HepG2 (cell line): ENCODE data around the gene TUFM. TPM values are rescaled to one million over a fixed set of nuclear protein-coding genes. Genes with fewer than 3 reads are reported as not detected.

Experiments
- HNRNPH1 ChIP-seq: fragments of 200-400 bp; formaldehyde crosslinking; optimal IDR thresholded peaks from 2 replicates; pipeline ENCODE3; 2017; ENCODE audit warnings: mild to moderate bottlenecking, low read depth, low read length
- KDM3A ChIP-seq: IDR thresholded peaks from 2 replicates; pipeline ENCODE4 v1.6.1; 2018; ENCODE audit warnings: low read depth, missing compliant biosample characterization
- MEIS2 ChIP-seq: sonication (generic); formaldehyde crosslinking; IDR thresholded peaks from 2 replicates; pipeline ENCODE4 v1.9.0; 2021; ENCODE audit warnings: mild to moderate bottlenecking, missing genetic modification reagents
- NCOA2 ChIP-seq: sonication (generic); formaldehyde crosslinking; IDR thresholded peaks from 2 replicates; pipeline ENCODE4 v1.8.0; 2022; ENCODE audit warnings: inconsistent platforms
- RBAK ChIP-seq: sonication (generic); formaldehyde crosslinking; IDR thresholded peaks from 2 replicates; pipeline ENCODE4 v1.5.1; 2020; ENCODE audit warnings: mild to moderate bottlenecking, missing genetic modification reagents
- RFX3 ChIP-seq: IDR thresholded peaks from 2 replicates; pipeline ENCODE4 v1.6.1; 2016; ENCODE audit warnings: missing biosample characterization, missing genetic modification reagents
- RFXANK ChIP-seq: IDR thresholded peaks from 2 replicates; pipeline ENCODE4 v1.6.1; 2016
- SIX1 ChIP-seq: sonication (generic); formaldehyde crosslinking; IDR thresholded peaks from 2 replicates; pipeline ENCODE4 v1.4.0; 2020; ENCODE audit warnings: missing genetic modification reagents, borderline replicate concordance
- TARDBP ChIP-seq: sonication (generic); formaldehyde crosslinking; IDR thresholded peaks from 2 replicates; pipeline ENCODE4 v1.8.0; 2022; ENCODE audit warnings: mild to moderate bottlenecking, missing genetic modification reagents
- TCF12 ChIP-seq, 2 experiments: fragments of 450-650 bp in 1 of 2; sonication (generic) in 1 of 2; formaldehyde crosslinking in 1 of 2; IDR thresholded peaks; 2 replicates each; pipeline versions ENCODE4 v1.6.1 to v1.8.0; 2017 to 2022; ENCODE audit warnings: antibody characterized with exemption in 1 of 2, mild to moderate bottlenecking in 1 of 2, missing genetic modification reagents in 1 of 2, moderate library complexity in 1 of 2
- ZBTB20 ChIP-seq: sonication (generic); formaldehyde crosslinking; IDR thresholded peaks from 2 replicates; pipeline ENCODE4 v1.8.1; 2023; ENCODE audit warnings: missing genetic modification reagents, low read depth, mild to moderate bottlenecking, borderline replicate concordance
- ZNF30 ChIP-seq: sonication (generic); formaldehyde crosslinking; IDR thresholded peaks from 2 replicates; pipeline ENCODE4 v1.5.0; 2020; ENCODE audit warnings: mild to moderate bottlenecking, missing genetic modification reagents
- ZNF564 ChIP-seq: sonication (generic); formaldehyde crosslinking; IDR thresholded peaks from 2 replicates; pipeline ENCODE4 v1.8.1; 2023; ENCODE audit warnings: mild to moderate bottlenecking, missing genetic modification reagents
- polyA plus RNA-seq, 8 experiments: library from polyadenylated mRNA; depleted of rRNA in 3 of 8; stranded (reverse) in 7 of 8; unstranded in 1 of 8; fragments of >200 nt; fragmentation: Illumina TruSeq in 4 of 8; extraction: Trizol in 4 of 8; gene quantifications; 2 replicates each; pipeline versions ENCODE4 v1.2.1 to v1.2.3, GENCODE V29; 2011 to 2016; ENCODE audit warnings: low read depth in 4 of 8, missing spikeins in 1 of 8, mixed read lengths in 1 of 8; ENCODE audit not compliant: insufficient read depth in 1 of 8
- total RNA-seq, 5 experiments: library from RNA; depleted of rRNA; stranded (reverse); fragments of >200 nt; fragmentation: Illumina TruSeq; extraction: Trizol; gene quantifications; 2 replicates each; pipeline ENCODE4 v1.2.3, GENCODE V29; 2016; ENCODE audit warnings: low read depth in 1 of 5
- TF ChIP-seq, protein P1 (sequence below): sonication (generic); formaldehyde crosslinking; IDR thresholded peaks from 2 replicates; pipeline ENCODE4 v1.9.0; 2022; ENCODE audit warnings: low read depth, missing genetic modification reagents
- TF ChIP-seq, protein P2 (sequence below): sonication (generic); formaldehyde crosslinking; IDR thresholded peaks from 2 replicates; pipeline ENCODE4 v1.4.0; 2020; ENCODE audit warnings: missing genetic modification reagents
- TF ChIP-seq, protein P3 (sequence below): IDR thresholded peaks from 2 replicates; pipeline ENCODE4 v1.6.1; 2012; ENCODE audit warnings: low read length, improper control_type of control experiment
- TF ChIP-seq, protein P4 (sequence below): sonication (generic); formaldehyde crosslinking; IDR thresholded peaks from 2 replicates; pipeline ENCODE4 v1.4.0; 2020; ENCODE audit warnings: mild to moderate bottlenecking, missing genetic modification reagents, borderline replicate concordance
- TF ChIP-seq, protein P5 (sequence below): sonication (generic); formaldehyde crosslinking; conservative IDR thresholded peaks from 2 replicates; pipeline ENCODE4 v1.8.0; 2022; ENCODE audit warnings: low read depth, missing genetic modification reagents

Gene TUFM
- total and polyA plus RNA-seq, 2 of the 13 experiments (the other 11 are each of a cell fraction or from before 2014, with no cell fraction given): 206 to 298 TPM

DNA sequence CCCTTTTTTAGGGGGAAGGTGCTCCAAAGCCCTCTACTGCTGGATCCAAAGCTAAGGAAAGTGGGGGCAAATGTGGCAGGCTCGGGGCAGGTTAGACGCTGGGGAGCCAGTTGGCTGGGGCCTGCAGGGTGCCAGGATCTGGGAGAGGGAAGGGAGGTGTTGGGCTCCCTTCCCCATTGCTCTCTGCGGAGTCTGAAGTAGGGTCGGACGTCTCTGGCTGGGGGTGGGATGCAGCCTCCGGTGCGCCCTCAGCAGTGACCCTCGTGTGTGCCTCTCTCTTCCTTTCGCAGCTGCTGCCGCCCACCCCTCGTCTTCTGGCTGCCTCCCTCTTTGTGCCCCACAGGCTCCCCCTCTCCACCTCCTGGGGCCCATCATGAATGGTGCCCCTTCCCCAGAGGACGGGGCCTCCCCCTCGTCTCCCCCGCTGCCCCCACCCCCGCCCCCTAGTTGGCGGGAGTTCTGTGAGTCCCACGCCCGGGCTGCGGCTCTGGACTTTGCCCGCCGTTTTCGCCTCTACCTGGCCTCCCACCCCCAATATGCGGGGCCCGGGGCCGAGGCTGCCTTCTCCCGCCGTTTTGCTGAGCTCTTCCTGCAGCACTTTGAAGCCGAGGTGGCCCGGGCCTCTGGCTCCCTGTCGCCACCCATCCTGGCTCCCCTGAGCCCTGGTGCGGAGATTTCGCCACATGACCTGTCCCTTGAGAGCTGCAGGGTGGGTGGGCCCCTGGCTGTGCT is 19.7 kb upstream of the TUFM start (continued):
- TF ChIP-seq HNRNPH1 (no peak), MEIS2 (CRISPR knock-in tag) (no peak; the same call in 1 of the 2 replicates), TCF12 (IDR thresholded peaks at IDR 0.05) (no peak), TCF12 (CRISPR knock-in tag; IDR thresholded peaks at IDR 0.05) (no peak), SIX1 (CRISPR knock-in tag) (no peak), NCOA2 (CRISPR knock-in tag) (peak; percentile 23; the same call in 1 of the 2 replicates), ZNF30 (CRISPR knock-in tag) (no peak), ZNF564 (no peak), RFX3 (CRISPR knock-in tag) (no peak), KDM3A (peak; percentile 44; the same call in 1 of the 2 replicates), RFXANK (CRISPR knock-in tag) (no peak), ZBTB20 (CRISPR knock-in tag) (peak; percentile 70; the same call in 1 of the 2 replicates), TARDBP (CRISPR knock-in tag) (no peak), RBAK (no peak)
- TF ChIP-seq, protein P1, sequence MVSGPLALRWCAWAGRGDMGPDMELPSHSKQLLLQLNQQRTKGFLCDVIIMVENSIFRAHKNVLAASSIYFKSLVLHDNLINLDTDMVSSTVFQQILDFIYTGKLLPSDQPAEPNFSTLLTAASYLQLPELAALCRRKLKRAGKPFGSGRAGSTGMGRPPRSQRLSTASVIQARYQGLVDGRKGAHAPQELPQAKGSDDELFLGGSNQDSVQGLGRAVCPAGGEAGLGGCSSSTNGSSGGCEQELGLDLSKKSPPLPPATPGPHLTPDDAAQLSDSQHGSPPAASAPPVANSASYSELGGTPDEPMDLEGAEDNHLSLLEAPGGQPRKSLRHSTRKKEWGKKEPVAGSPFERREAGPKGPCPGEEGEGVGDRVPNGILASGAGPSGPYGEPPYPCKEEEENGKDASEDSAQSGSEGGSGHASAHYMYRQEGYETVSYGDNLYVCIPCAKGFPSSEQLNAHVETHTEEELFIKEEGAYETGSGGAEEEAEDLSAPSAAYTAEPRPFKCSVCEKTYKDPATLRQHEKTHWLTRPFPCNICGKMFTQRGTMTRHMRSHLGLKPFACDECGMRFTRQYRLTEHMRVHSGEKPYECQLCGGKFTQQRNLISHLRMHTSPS: no peak
- TF ChIP-seq, protein P2, sequence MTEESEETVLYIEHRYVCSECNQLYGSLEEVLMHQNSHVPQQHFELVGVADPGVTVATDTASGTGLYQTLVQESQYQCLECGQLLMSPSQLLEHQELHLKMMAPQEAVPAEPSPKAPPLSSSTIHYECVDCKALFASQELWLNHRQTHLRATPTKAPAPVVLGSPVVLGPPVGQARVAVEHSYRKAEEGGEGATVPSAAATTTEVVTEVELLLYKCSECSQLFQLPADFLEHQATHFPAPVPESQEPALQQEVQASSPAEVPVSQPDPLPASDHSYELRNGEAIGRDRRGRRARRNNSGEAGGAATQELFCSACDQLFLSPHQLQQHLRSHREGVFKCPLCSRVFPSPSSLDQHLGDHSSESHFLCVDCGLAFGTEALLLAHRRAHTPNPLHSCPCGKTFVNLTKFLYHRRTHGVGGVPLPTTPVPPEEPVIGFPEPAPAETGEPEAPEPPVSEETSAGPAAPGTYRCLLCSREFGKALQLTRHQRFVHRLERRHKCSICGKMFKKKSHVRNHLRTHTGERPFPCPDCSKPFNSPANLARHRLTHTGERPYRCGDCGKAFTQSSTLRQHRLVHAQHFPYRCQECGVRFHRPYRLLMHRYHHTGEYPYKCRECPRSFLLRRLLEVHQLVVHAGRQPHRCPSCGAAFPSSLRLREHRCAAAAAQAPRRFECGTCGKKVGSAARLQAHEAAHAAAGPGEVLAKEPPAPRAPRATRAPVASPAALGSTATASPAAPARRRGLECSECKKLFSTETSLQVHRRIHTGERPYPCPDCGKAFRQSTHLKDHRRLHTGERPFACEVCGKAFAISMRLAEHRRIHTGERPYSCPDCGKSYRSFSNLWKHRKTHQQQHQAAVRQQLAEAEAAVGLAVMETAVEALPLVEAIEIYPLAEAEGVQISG: peak; percentile 90
- TF ChIP-seq, protein P3, sequence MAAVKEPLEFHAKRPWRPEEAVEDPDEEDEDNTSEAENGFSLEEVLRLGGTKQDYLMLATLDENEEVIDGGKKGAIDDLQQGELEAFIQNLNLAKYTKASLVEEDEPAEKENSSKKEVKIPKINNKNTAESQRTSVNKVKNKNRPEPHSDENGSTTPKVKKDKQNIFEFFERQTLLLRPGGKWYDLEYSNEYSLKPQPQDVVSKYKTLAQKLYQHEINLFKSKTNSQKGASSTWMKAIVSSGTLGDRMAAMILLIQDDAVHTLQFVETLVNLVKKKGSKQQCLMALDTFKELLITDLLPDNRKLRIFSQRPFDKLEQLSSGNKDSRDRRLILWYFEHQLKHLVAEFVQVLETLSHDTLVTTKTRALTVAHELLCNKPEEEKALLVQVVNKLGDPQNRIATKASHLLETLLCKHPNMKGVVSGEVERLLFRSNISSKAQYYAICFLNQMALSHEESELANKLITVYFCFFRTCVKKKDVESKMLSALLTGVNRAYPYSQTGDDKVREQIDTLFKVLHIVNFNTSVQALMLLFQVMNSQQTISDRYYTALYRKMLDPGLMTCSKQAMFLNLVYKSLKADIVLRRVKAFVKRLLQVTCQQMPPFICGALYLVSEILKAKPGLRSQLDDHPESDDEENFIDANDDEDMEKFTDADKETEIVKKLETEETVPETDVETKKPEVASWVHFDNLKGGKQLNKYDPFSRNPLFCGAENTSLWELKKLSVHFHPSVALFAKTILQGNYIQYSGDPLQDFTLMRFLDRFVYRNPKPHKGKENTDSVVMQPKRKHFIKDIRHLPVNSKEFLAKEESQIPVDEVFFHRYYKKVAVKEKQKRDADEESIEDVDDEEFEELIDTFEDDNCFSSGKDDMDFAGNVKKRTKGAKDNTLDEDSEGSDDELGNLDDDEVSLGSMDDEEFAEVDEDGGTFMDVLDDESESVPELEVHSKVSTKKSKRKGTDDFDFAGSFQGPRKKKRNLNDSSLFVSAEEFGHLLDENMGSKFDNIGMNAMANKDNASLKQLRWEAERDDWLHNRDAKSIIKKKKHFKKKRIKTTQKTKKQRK: no peak
- TF ChIP-seq, protein P4, sequence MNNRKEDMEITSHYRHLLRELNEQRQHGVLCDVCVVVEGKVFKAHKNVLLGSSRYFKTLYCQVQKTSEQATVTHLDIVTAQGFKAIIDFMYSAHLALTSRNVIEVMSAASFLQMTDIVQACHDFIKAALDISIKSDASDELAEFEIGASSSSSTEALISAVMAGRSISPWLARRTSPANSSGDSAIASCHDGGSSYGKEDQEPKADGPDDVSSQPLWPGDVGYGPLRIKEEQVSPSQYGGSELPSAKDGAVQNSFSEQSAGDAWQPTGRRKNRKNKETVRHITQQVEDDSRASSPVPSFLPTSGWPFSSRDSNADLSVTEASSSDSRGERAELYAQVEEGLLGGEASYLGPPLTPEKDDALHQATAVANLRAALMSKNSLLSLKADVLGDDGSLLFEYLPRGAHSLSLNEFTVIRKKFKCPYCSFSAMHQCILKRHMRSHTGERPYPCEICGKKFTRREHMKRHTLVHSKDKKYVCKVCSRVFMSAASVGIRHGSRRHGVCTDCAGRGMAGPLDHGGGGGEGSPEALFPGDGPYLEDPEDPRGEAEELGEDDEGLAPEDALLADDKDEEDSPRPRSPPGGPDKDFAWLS (CRISPR knock-in tag): no peak
- TF ChIP-seq, protein P5, sequence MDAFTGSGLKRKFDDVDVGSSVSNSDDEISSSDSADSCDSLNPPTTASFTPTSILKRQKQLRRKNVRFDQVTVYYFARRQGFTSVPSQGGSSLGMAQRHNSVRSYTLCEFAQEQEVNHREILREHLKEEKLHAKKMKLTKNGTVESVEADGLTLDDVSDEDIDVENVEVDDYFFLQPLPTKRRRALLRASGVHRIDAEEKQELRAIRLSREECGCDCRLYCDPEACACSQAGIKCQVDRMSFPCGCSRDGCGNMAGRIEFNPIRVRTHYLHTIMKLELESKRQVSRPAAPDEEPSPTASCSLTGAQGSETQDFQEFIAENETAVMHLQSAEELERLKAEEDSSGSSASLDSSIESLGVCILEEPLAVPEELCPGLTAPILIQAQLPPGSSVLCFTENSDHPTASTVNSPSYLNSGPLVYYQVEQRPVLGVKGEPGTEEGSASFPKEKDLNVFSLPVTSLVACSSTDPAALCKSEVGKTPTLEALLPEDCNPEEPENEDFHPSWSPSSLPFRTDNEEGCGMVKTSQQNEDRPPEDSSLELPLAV (CRISPR knock-in tag): no peak
